ENCODE measurements around the gene XYLB.

GRCh38 chr3:38375072-38375471, 28.5 kb downstream of the XYLB start:
- TF ChIP-seq CTCF (IDR thresholded peaks at IDR 0.05) (no peak), EZH2phosphoT487 (IDR thresholded peaks at IDR 0.05) (no peak), EZH2 (IDR thresholded peaks at IDR 0.05) (no peak)

Data from neural progenitor cell (in vitro differentiated cells).